Activated CD8-positive, alpha-beta memory T cell treated with anti-CD3 and anti-CD28 coated beads for 1 hour (primary cell): Measurements from ENCODE around the gene STAC3.

Source experiments
- DNase-seq, 2 donors: peaks; one replicate each; pipeline ENCODE4 v3.0.0-alpha.2; 2020; ENCODE audit warnings: low read depth in 1 of 2; ENCODE audit errors: extremely low read depth in 1 of 2

The STAC3 gene

DNA sequence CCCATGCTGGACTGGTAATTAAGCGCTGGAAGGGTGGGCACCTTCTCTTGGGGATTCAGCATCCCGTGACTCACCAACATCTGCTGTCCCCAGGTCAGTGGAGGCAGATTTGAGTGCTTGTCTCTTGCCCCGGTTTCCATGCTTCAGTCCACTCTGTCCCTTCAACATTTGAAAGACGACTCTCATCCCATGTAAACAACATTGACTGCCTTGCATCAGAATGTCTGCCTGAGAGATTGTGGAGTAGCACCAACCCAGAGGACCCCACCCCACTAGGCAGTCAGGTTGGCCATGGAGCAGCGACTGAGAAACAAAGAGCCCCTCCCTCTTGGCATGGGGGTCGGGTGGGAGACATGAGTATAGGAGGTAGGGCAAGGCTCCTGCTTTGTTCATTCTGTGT lies 4.9 kb upstream of the STAC3 start:
- no peak for DNase-seq

DNA sequence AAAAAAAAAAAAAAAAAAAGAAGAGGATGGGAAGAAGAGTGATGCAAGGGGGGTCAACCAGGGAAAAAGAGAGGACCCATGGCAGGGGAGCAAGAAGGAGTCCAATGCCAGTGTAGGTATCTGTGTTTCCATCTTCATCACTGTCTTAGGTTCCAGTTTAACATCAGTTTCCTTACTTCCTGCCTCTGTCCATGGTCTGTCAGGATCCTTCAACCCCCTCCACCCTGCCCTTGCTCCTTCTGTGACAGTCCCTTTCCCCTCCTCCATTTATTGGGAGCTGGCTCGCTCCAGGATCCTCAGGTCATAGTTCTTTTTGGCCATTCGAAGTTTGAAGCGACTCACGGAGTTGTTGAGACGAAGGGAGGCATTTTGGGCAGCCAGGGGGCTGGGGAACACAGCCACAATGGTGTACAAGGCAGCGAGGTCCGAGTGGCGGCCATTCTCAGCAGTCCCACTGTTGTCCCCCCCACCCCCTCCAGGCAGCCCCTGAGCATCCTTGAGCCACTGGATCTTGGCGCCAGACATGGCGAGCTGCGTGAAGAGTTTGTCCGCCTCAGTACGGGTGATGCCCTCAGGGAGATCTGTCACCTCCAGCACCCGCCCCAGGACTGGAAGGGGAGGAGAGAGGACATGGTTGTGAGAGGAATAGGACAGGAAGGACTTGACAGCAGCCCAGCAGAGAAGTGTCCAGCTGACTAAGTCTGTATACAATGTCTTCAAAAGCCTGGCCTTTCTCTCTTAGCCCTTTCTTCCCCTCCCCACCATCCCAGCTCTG lies 3.7 kb upstream of the STAC3 start:
- no peak for DNase-seq

DNA sequence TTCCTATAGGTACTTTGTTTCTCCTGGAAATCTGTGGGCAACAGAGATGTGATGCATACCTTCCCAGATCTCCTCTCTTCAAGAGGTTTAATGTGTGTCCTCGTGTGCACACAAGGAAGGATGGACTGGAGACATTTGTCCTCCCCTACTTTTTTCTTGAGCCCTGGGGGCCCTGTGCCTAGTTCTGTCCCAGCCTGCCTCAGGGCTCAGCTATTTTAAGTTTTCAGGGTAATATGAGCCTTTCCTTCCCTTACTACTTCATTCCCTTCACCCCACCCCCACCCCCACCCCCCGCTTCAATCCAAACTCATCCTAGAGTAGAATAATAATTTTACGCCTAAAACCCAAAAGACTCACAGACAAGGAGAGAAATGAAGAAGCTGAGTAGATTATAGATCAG lies 446 bp downstream of the STAC3 start:
- DNase-seq = no peak

DNA sequence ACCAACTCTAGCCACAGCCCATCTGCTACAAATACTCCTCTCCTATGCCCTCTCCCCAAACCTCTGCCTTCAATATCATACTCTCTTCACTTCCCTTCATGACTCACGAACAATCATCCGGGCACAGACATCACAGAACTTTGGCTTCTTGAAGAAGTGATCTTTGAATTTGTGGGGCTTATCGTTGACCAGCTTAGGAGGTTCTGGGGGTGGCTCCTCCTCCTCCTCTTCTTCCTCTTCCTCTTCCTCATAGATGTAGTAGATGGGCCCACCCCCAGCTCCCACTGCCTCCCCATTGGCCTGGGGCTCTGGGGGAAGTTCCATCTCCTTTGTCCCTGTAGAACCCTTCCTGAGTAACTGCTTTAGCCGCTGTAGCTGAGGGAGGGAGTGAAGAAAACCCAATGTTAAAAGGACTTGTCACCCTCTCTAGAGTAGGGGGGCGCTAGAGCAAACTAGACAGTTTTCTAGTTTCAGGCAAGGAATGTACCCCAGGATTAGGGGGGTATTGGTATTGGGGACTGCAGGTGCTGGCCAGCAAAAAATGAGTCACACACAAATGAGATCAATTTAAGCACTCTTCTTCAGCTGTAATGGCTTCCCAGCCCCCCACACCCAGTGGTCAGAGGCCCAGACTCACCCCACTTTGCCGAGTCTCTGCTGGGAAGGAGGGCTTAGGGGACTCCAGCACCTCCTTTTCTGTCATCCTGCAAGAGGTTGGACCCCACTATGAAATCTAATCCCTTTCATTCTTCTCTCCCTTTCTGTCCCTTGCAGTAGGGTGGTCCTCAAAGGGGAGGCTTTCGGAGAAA lies 1.8 kb downstream of the STAC3 start:
- DNase-seq = no peak

DNA sequence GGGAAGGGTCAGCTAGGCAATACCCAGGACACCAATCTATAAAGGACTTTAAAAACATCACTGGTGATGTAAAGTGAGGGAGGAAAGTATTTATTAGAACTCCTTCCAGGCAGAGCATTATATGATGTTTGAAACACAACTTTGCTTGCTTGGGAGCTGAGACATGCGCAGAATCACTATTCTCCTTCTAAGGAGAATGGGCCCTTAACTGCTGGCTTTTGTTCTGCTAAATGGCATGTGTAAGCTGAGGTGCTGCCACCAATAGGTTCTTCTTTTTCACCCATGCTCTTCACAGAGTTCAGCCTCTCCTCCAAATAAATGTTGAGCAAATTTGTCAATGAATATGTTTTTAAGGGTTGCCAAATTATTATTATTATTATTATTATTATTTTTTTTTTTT lies 3.9 kb downstream of the STAC3 start:
- no peak for DNase-seq

DNA sequence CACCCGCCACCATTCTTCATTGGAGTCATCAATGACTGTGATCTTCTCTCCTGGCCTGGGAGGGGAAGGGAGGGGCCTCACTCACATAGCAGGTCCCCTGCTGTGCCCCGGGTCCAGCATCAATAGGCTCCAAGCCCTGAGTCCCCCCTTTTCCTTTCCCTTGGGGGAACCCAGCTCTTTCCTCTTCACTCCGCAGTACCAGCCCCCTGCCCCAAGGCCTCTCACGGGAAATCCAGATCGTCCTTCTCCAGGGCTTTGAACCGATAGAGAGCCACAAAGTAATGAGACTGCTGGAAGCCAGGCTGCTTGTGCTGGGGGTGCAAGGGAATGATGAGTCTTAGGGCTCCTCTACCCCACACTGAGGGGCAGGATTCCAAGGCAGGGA lies 6.7 kb downstream of the STAC3 start:
- no peak for DNase-seq

DNA sequence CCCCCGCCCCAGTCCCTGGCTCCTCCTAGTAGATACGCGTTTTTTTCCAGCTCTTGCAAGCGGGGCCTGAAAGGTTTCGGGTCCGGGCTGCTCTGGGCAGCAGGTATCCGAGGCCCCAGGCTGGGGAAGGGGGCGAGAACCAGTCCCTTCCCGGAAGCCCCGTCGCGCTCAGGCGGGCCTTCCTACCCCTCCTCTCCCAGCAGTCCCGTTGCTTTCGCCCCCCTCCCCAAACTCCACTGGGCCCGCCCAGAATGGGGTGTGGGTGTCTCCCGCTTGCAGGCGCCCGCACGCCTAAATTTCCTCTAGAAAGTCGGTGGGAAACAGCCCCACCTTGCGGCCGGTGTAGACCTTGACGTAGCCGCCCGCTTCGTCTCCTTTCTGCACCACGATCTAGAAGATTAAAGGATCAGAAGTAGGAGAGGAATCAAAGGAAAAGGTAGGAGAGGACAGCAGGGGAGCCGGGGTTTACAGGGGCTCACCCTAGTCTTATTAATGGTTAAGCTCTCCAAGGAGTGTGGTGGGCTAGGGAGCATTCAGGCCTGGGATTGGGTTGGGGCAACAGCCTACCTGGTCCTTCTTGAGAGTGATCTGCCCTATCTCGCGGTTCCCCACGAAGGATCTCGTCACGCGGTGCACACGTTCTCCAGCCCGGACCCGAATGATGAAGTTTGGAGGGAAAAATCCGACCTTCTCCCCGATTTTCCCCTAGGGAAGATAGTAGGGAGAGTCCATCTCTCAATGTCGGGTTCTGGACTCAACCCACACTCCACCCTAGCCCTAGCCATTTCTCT lies 7.3 kb downstream of the STAC3 start:
- DNase-seq = peak; percentile 48 to 70

DNA sequence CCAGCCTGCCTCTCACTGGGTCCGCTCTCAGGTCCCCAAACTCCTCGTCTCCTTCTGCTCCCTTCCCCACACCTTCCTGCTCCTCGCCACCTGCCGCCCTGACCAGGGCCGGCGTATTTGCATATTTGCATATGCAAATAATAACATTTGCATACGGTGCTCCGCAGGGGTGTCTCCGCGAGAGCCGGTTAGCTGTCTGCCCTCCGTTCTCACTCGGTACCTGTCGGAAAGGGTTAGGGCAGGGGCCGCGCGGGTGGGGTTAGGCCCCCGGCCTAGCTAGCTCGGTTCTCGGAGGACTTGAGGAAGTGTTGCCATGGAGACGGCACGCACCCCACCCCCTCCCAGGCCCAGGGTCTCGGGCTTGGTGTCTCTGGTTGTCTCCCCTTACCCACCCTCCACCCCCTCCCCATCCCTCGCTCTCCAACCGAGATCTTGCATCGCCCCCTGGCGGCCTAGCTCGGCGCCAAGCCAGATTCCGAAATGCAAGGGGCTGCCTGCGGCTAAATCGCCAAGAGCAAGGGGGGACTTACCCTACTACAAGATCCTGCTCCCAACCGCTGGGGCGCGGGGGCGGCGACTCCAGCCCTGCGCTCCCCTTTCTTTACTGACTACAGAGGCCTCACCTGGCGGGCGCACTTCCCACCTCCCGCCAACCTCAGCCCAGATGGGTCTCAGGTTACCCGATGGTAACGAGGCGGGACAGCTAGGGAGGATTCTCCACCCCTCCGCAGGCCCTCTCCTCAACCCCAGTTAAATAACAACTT lies 8.1 kb downstream of the STAC3 start:
- DNase-seq = peak; percentile 19 to 47

DNA sequence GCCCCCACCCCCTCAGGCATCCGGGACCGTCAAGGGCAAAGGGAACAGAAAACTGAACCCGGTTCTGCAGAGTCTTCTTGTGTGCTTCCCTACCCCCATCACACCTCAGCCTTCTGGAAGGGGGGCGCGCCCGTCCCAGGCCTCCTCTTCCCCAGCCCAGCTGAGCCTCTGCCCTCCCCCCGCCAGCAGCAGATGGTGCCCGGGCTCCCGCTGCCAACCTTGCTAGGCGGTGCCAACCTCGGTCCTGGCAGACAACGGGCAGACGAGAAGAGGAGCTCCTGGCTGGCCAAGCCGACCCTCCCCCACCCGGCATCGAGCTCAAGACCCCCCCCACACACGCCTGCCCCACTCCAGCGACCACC lies 8.7 kb downstream of the STAC3 start:
- DNase-seq = no peak

DNA sequence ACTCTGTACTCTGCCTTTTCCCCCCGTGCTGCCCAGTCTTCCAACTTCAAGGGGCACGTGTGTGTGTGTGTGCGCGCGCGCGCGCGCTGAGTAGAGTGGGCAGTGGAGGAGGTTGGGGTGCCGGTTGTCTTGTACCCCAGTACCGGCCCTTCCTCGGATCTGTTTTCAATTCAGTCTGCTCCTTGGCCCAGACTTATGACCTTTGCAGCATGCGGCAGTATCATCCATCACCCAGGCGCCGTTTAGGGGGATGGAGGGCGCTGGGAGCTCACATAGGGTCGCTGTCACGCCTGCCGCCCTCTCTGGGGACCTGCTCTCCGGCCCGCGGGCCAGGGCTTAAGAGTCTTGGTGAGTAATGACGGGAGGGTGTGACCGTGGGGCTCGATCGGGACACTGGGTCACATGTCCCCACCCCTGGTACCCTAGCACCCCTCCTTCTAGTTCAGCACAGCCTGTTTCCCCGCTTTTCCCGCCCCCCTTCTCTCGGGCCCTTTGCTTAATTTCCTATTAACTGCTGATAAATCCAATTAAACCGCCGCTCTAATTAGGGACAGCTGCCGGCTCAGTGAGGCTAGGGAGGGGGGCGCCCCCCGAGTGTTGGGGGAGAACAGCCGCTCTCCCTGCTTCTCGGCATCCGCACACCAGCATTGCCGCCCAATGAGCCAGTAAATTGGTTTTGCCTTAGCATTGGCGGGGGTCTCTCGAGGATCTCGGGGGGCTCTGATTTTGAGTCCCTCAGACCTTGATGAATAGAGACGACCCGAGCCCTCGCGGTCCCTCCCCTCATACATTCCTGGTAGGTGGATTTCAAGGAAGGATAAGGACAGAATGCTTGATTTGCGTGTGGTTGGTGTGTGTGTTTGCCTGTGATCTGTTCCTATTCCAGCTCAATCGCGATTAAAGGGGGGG lies 9.3 kb downstream of the STAC3 start:
- DNase-seq = no peak

DNA sequence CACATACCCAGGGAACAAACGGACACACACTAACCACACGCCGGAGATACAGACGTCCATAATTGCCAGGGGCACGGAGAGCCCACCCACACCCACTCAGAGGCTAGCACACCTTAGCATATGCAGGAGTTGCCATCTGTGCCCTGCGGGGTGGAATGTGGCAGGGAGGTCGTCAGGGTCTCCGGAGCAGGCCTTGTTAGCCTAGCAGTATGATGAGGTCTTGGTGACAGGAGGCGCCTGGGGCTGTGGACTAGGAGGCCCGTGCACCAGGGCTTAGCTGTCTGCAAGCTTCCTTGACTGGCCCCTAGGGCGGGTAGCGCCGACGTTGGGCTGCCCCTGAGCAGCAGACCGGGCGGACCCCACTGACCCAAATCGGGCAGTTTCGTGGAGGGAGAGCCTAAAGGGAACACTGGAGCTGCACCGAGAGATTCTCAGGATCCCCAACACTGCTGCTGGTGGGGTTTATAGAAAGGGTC lies 10.0 kb downstream of the STAC3 start:
- no peak for DNase-seq

DNA sequence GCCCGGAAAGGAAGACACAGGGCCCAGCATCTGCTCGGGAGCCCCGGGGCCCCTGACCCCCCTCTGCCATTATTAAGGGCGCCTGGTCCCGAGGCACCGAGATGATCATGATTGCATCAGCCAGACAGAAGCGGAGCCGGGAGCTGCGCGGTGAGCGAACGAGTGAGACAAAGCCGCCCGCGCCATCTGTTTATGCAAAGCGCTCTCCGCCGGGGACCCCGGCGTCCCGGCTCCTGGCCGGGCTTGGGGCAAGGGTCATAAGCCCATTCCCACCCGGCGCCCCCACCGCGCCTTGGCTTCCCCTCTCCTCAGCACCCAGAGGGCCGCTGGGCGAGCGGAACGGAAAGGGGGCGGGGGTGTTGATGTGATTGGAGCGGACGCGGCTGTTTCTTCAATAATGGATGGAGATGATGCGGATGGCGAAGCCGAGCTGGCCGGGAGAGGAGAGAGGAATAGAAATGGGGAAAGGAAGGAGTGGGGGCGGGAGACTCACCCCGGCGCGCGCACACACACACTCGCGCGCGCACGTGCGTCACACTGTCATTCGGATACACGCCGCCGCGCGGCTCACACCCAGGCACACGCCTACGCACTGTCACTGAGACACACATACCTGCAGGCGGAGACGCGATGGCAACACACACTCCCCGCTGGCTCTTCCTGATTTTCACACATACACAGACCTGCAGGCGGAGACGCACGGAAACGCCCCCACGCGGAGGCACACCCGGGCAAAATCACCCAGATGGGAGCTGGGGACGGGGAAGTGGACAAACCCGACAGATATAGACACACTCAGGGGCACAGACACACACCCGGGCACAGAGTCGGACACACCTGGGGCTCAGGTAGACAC lies 10.7 kb downstream of the STAC3 start:
- DNase-seq = peak; percentile 44 to 57

DNA sequence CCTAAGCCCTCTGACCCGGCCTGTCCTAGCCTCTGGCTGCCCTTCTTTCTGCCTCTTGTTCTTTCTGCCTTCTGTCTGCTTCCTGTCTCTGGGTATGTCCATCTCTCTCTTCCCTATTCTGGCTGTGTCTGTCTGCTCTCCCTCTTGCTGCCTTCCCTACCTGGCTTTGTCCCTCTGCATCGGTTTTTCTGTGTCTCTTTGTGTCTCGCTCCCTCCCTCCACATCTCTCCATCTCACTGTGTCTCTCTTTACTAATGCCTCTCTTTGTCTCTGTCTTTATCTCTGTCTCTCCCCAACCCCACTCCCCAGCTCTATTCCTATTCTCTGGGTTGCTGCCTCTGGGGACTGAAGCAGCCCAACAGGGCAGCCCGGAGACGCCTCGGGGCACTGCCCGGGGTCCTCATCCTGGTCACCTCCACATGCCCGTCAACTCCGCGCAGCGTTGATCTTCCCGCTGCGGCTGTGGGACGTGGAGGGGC lies 11.4 kb downstream of the STAC3 start:
- no peak for DNase-seq

DNA sequence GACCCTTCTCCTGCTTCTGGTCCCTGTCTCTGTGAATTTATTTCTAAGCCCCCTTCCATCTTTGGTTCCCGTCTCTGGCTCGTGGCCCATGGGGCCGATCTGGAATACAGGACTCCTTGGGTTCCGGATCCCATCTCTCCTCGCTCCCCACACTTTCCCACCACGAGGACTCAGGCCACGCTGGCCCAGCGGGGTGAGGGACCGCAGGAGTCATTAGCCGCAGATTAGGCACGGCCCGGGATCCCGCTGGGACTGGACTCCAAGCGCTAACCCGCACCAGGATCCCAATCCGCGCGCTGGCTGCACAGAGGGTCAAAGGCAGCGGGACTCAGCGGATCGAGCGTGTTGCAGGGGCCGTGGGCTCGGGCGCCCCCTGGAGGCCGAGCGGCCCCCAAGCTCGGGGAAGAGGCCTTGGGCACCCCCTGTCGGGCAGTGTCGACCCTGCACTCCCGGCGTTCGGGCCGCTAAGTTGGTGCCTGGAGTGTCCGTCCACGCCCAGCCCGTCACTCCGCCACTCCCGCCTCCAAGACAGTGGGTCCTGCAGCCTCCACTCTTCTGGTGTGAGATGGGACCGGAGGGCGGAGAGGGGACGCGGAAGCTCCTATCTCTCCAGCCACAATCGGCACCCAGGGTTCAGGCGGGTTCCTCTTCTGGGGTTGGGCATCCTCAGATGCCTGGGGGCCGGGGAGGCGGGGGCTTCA lies 12.0 kb downstream of the STAC3 start:
- DNase-seq = peak in 1 of 2 donors; percentile 78

DNA sequence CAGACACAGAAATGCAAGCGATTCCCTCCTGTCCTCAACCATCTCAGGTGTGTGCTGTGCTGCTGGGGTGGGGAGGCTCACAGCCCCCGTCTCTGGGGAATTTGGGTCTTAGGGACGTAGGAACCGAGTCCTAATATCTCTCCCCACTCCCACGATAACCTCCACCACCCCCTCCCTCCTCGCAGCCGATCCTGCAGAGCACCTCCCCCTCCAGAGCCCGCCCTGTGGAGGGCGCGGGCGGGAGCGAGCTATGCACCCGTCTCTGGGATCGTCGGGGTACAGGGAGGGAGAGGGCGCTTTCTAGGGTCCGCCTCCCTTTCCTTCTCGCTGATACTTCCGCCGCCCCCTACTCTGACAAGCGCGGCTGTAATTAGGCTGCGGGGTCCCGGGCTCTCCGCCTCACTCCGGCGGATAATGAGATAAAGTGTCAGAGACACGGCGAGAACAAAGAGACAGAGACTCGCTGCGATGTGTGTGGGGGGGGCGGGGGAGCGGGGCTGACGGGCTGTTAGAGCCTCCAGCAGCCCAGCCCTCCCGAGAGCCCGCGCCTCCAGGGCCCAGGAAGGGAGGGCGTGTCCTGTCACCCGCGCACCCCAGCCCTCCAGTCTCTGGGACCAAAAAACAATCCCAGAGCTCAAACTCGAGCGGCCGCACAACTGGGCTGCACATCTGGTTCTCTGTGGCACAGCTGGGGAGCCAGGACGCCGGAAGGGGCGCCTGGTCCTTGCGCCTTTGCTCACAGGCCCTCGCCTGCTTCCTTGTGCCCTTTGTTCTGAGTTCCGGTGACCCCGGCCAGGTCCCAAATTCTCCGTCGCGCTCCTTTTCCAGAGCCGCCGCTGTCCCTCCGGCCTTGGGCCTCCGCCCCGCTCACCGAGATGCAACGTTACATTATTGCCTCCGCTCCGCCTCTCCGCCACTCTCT lies 12.8 kb downstream of the STAC3 start:
- no peak for DNase-seq

DNA sequence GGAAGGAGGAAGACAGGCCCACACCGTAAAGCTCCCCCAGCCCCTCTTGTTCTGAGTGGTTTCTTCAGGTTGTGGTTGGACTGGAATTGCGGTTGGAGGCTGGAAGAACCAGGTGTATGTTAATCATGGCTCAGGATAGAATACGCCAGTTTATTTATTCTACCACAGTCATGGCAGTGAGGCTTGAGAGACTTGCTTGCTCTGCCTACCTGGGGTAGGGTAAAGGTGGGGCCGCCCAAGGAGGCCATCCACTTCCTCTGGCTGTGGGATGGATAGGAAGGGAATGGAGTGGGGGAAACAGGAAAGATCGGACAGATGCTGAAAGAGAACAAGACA lies 13.4 kb downstream of the STAC3 start:
- DNase-seq = no peak

DNA sequence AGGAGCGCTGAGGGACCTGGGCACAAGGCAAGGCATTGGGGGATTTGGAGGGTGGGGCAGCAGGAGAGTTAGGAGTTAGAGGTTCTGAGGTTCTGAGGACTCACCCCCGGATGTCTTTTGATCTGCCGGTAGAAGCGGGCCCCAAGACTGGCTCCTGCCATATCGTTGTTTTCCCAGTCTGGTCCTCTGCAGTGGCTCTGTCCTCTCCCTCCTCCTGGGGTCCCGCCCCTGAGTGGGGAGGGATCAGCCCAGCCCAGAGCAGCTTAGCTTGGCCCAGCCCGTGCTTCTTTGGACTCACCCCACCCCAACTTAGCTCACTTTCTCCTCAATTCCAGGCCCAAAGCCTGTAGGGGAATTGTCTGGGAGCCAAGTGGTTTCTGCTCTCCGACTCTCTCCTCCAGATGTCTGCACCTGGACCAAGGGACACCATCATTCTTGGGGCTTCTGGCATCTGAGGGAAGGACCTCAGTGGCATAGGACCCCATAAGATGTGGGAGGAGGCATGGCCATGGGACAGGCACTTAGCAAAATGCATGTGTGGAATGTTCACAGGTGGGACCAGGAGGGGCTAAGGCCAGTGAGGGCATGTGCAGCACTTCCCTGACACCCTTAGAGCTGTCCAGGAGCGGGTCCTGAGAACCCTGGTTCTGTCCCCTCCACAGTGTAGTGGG lies 13.9 kb downstream of the STAC3 start:
- DNase-seq = no peak
